ENCODE measurements around the gene SPPL2A. TPM values are rescaled to one million over a fixed set of nuclear protein-coding genes. Genes with fewer than 3 reads are reported as not detected.

The SPPL2A gene
- total RNA-seq, 4 donors from 2014 or later, result 127 to 209 (median 151) TPM

Small RNAs within 50 kb of the gene (small RNA-seq; reads per million reads assigned to genes)
- gene AC012100.1 (not detected), gene RN7SL354P (not detected)

Other genes starting within 250 kb of the SPPL2A start
- 1 to 10 TPM in 2 of 4 donors, not detected in 2; 1.2 to 3.6 TPM for gene USP50, start 219.0 kb downstream of the SPPL2A start, total RNA-seq
- 10 to 100 TPM; 55.5 to 63.6 (median 60.5) TPM for gene TRPM7, start 78.9 kb downstream of the SPPL2A start, total RNA-seq
- gene AP4E1, start 143.0 kb upstream of the SPPL2A start, total RNA-seq, result 1 to 10 TPM; 7.3 to 8.5 (median 7.9) TPM